Panc1 (cell line): ENCODE measurements around the gene NUDT6. TPM values are rescaled to one million over a fixed set of nuclear protein-coding genes. Genes with fewer than 3 reads are reported as not detected.

Experiments
- ATAC-seq: fragments of 200-7000 bp; cut with Tn5 transposase; 2 replicates; pipeline ENCODE4 v1.9.1; 2020; ENCODE audit warnings: mild to moderate bottlenecking, moderate library complexity
- BruUV-seq: library from RNA; stranded (reverse); fragments of 400-500 nt; replicated peaks from 2 replicates; lab custom pipeline; 2021; lab: Mats Ljungman, UMichigan
- CTCF ChIA-PET: fragments of 300-600 bp; sonication (Branson Sonifier 250); formaldehyde crosslinking; loops from one replicate; lab custom pipeline; 2022; ENCODE audit warnings: antibody characterized with exemption; lab: Charles Lee
- POLR2A ChIA-PET: fragments of 300-600 bp; sonication (Branson Sonifier 250); formaldehyde crosslinking; loops from one replicate; lab custom pipeline; 2022; ENCODE audit warnings: antibody characterized with exemption; lab: Charles Lee
- DNase-seq: peaks from one replicate; pipeline ENCODE4 v3.0.0-alpha.2; 2010; ENCODE audit warnings: low read depth, low spot score
- H3K27ac ChIP-seq: 2 replicates; pipeline ENCODE4 v1.5.1; 2011; ENCODE audit warnings: mild to moderate bottlenecking, low read length, inconsistent platforms
- H3K27me3 ChIP-seq: fragments of 200-500 bp; sonication (Bioruptor generic); 2 replicates; pipeline ENCODE4 v1.6.0; 2014; ENCODE audit warnings: low read length, inconsistent platforms; ENCODE audit not compliant: control insufficient read depth, insufficient read depth
- H3K36me3 ChIP-seq: fragments of 200-500 bp; sonication (Bioruptor generic); 2 replicates; pipeline ENCODE4 v1.5.1; 2014; ENCODE audit warnings: inconsistent platforms, mild to moderate bottlenecking, low read length, moderate library complexity; ENCODE audit not compliant: control insufficient read depth, insufficient read depth
- H3K4me1 ChIP-seq: 2 replicates; pipeline ENCODE4 v1.5.1; 2011; ENCODE audit warnings: inconsistent platforms, mild to moderate bottlenecking, low read length, moderate library complexity; ENCODE audit not compliant: control insufficient read depth, insufficient read depth
- H3K4me3 ChIP-seq, 2 experiments: 2 replicates each; pipeline ENCODE4 v1.5.1; 2011 to 2012; ENCODE audit warnings: low read depth in 2 of 2, low read length in 2 of 2, mild to moderate bottlenecking in 2 of 2, inconsistent platforms in 1 of 2, moderate library complexity in 1 of 2
- H3K9me3 ChIP-seq: fragments of 200-500 bp; sonication (Bioruptor generic); 2 replicates; pipeline ENCODE4 v1.5.1; 2014; ENCODE audit warnings: low read depth, mild to moderate bottlenecking, inconsistent platforms, low read length, moderate library complexity; ENCODE audit not compliant: control insufficient read depth, insufficient read depth
- POLR2AphosphoS5 ChIP-seq: IDR thresholded peaks from 2 replicates; pipeline ENCODE4 v1.6.1; 2012; ENCODE audit warnings: mild to moderate bottlenecking, low read depth, low read length, moderate library complexity
- SIN3A ChIP-seq: IDR thresholded peaks from 2 replicates; pipeline ENCODE4 v1.6.1; 2012; ENCODE audit warnings: low read depth, mild to moderate bottlenecking, low read length, moderate library complexity, borderline replicate concordance; ENCODE audit not compliant: insufficient read depth
- TCF7L2 ChIP-seq: IDR thresholded peaks from 2 replicates; pipeline ENCODE4 v1.6.1; 2011; ENCODE audit warnings: mild to moderate bottlenecking, low read depth, low read length, inconsistent platforms
- in situ Hi-C: cut with HindIII; loops from 2 replicates; pipeline ENCODE4 v1.10.0; 2016; ENCODE audit warnings: low sequenced_read_pairs, low pct_unique_long_range_greater_than_20kb
- intact Hi-C: fragments of 100-400 bp; cut with micrococcal nuclease; formaldehyde crosslinking; loops from one replicate; pipeline ENCODE4 v1.10.0; 2022; ENCODE audit not compliant: unreplicated experiment
- total RNA-seq: library from RNA; stranded (reverse); gene quantifications from one replicate; pipeline ENCODE4 v1.2.1, GENCODE V29; 2021; ENCODE audit not compliant: unreplicated experiment
- TF ChIP-seq, protein P1 (sequence below): fragments of 450-650 bp; IDR thresholded peaks from 2 replicates; pipeline ENCODE4 v1.5.1; 2017; ENCODE audit warnings: mild to moderate bottlenecking
- TF ChIP-seq, protein P2 (sequence below), 2 experiments: IDR thresholded peaks; 2 replicates each; pipeline ENCODE4 v1.6.1; 2011 to 2012; ENCODE audit warnings: low read depth in 2 of 2, control low read depth in 1 of 2, low read length in 1 of 2, mild to moderate bottlenecking in 1 of 2, moderate library complexity in 1 of 2; ENCODE audit not compliant: insufficient read depth in 1 of 2

NUDT6 gene
- total RNA-seq, 1 experiment from 2014 or later, result 7.5 TPM

- no TSS peak for BruUV-seq
- no peaks in the 10 kb centered on the region for H3K36me3 ChIP-seq
- H3K4me3 ChIP-seq, result no peak overlapping the region
- no peak for ATAC-seq
- no peak for DNase-seq
- TF ChIP-seq, protein P1, sequence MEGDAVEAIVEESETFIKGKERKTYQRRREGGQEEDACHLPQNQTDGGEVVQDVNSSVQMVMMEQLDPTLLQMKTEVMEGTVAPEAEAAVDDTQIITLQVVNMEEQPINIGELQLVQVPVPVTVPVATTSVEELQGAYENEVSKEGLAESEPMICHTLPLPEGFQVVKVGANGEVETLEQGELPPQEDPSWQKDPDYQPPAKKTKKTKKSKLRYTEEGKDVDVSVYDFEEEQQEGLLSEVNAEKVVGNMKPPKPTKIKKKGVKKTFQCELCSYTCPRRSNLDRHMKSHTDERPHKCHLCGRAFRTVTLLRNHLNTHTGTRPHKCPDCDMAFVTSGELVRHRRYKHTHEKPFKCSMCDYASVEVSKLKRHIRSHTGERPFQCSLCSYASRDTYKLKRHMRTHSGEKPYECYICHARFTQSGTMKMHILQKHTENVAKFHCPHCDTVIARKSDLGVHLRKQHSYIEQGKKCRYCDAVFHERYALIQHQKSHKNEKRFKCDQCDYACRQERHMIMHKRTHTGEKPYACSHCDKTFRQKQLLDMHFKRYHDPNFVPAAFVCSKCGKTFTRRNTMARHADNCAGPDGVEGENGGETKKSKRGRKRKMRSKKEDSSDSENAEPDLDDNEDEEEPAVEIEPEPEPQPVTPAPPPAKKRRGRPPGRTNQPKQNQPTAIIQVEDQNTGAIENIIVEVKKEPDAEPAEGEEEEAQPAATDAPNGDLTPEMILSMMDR, result no peak
- ChIA-PET POLR2A (no interaction called here), CTCF (no interaction called here)
- no peaks in the 10 kb centered on the region for H3K9me3 ChIP-seq
- H3K4me1 ChIP-seq, result no peaks in the 10 kb centered on the region
- in situ Hi-C loops (no loop called here), intact Hi-C loops (no loop called here)
- H3K27ac ChIP-seq, result no peak overlapping the region
- H3K27me3 ChIP-seq, result no peaks in the 10 kb centered on the region
Observed at GRCh38 chr4:122958505-122958904, 36.1 kb upstream of the NUDT6 start.

DNA sequence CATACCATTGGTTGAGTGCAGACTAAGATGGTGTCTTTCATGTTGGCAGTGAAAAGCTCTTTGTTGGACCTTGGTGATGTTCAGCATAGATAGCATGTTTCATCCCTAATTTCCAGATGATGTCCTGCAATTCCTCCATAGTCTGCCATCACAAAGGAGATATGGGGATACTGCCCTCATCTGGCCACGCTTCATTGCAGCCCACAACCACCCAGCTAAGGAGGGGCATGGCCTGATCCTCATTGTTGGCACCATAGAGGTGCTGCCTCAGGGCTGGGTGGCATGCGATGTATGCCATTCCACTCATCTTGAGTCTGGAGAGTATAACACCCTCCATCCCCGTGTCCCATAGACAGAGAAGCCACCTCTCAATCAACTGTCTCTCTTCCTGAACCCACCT, 31.5 kb upstream of the NUDT6 start:
- Histone ChIP-seq H3K9me3 (no peaks in the 10 kb centered on the region), H3K27ac (no peak overlapping the region), H3K27me3 (no peaks in the 10 kb centered on the region), H3K4me3 (no peak overlapping the region), H3K4me1 (no peaks in the 10 kb centered on the region), H3K36me3 (no peaks in the 10 kb centered on the region)
- no TSS peak for BruUV-seq
- no peak for ATAC-seq
- in situ Hi-C loops, result no loop called here
- intact Hi-C loops, result no loop called here
- no peak for DNase-seq
- ChIA-PET CTCF (no interaction called here), POLR2A (no interaction called here)
- no peak for TF ChIP-seq SIN3A
- TF ChIP-seq, protein P1, result no peak
- TF ChIP-seq, protein P2, sequence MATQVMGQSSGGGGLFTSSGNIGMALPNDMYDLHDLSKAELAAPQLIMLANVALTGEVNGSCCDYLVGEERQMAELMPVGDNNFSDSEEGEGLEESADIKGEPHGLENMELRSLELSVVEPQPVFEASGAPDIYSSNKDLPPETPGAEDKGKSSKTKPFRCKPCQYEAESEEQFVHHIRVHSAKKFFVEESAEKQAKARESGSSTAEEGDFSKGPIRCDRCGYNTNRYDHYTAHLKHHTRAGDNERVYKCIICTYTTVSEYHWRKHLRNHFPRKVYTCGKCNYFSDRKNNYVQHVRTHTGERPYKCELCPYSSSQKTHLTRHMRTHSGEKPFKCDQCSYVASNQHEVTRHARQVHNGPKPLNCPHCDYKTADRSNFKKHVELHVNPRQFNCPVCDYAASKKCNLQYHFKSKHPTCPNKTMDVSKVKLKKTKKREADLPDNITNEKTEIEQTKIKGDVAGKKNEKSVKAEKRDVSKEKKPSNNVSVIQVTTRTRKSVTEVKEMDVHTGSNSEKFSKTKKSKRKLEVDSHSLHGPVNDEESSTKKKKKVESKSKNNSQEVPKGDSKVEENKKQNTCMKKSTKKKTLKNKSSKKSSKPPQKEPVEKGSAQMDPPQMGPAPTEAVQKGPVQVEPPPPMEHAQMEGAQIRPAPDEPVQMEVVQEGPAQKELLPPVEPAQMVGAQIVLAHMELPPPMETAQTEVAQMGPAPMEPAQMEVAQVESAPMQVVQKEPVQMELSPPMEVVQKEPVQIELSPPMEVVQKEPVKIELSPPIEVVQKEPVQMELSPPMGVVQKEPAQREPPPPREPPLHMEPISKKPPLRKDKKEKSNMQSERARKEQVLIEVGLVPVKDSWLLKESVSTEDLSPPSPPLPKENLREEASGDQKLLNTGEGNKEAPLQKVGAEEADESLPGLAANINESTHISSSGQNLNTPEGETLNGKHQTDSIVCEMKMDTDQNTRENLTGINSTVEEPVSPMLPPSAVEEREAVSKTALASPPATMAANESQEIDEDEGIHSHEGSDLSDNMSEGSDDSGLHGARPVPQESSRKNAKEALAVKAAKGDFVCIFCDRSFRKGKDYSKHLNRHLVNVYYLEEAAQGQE (IDR thresholded peaks at IDR 0.05; ENCODE audit: insufficient read depth in 1 of 2, low read depth in 2 of 2, low read length in 1 of 2), result no peak
- TF ChIP-seq POLR2AphosphoS5, result no peak
- TF ChIP-seq TCF7L2, result no peak

DNA sequence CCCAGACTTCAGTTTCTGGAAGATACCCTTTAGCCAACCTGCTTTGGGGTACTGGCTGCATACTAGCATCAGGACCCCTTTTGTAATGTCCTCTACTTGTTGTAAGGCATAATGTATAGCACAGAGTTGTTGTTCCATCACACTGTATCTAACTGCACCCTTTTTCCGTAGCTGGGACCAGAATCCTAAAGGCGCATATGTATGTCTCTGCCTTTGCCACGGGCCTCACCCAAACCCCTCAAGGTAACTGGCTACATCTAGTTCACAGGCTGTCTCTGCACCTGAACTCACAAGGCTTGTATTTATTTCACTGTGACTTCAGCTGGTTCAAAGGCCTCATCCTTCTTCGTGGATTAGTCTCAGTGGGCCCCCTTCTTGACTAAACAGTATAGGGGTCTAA, 29.6 kb upstream of the NUDT6 start:
- BruUV-seq, result no TSS peak
- Histone ChIP-seq H3K27me3 (no peaks in the 10 kb centered on the region), H3K27ac (no peak overlapping the region), H3K4me1 (no peaks in the 10 kb centered on the region), H3K9me3 (no peaks in the 10 kb centered on the region), H3K4me3 (no peak overlapping the region), H3K36me3 (peaks cover 5% of the 10 kb centered on the region; the same call in 1 of the 2 replicates)
- DNase-seq (no peak), ATAC-seq (no peak)
- POLR2A ChIA-PET, result no interaction called here
- CTCF ChIA-PET, result no interaction called here
- in situ Hi-C loops, result no loop called here
- intact Hi-C loops, result no loop called here
- no peak for TF ChIP-seq TCF7L2
- TF ChIP-seq SIN3A, result no peak
- TF ChIP-seq, protein P2 (IDR thresholded peaks at IDR 0.05; ENCODE audit: insufficient read depth in 1 of 2, low read depth in 2 of 2, low read length in 1 of 2), result no peak
